ENCODE measurements around the gene TIAM2.
"Not testable (repeated sequence)": the region's sequence is repeated elsewhere in the genome, so short reads cannot be mapped to it uniquely, and the experiment has no call there.

DNA sequence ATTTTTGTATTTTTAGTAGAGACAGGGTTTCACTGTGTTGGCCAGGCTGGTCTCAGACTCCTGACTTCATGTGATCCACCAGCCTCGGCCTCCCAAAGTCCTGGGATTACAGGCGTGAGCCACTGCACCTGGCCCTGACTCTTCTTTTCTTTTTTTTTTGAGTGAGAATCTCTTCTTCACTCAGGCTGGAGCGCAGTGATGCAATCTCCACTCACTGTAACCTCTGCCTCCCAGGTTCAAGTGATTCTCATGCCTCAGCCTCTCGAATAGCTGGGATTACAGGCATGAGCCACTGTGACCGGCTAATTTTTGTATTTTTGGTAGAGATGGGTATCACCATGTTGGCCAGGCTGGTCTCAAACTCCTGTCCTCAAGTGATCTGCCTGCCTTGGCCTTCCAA, 124.1 kb downstream of the TIAM2 start:
- TF ChIP-seq, protein P1, sequence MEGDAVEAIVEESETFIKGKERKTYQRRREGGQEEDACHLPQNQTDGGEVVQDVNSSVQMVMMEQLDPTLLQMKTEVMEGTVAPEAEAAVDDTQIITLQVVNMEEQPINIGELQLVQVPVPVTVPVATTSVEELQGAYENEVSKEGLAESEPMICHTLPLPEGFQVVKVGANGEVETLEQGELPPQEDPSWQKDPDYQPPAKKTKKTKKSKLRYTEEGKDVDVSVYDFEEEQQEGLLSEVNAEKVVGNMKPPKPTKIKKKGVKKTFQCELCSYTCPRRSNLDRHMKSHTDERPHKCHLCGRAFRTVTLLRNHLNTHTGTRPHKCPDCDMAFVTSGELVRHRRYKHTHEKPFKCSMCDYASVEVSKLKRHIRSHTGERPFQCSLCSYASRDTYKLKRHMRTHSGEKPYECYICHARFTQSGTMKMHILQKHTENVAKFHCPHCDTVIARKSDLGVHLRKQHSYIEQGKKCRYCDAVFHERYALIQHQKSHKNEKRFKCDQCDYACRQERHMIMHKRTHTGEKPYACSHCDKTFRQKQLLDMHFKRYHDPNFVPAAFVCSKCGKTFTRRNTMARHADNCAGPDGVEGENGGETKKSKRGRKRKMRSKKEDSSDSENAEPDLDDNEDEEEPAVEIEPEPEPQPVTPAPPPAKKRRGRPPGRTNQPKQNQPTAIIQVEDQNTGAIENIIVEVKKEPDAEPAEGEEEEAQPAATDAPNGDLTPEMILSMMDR (IDR thresholded peaks at IDR 0.05; ENCODE audit: poor library complexity) = not testable (repeated sequence)
- TF ChIP-seq EZH2 (IDR thresholded peaks at IDR 0.05; ENCODE audit: borderline replicate concordance); EZH2phosphoT487 (IDR thresholded peaks at IDR 0.05; ENCODE audit: low read depth, severe bottlenecking, unreplicated experiment): not testable (repeated sequence)

All from hepatocyte (in vitro differentiated cells).